ENCODE data around the gene ADCY5.

ADCY5 gene

GRCh38 chr3:123397921-123398785 is 50.7 kb downstream of the ADCY5 start:
- TF ChIP-seq REST (IDR thresholded peaks at IDR 0.05; ENCODE audit: insufficient read depth in 1 of 2, low read depth in 2 of 2, low read length in 2 of 2) = no peak
- TF ChIP-seq SIN3A (IDR thresholded peaks at IDR 0.05; ENCODE audit: borderline replicate concordance, insufficient read depth, low read length) = no peak

GRCh38 chr3:123397050-123397590 is 51.8 kb downstream of the ADCY5 start:
- TF ChIP-seq FOXP2 (optimal IDR thresholded peaks at IDR 0.05; ENCODE audit: borderline replicate concordance, extremely low read depth, extremely low read length, insufficient read depth) = no peak
- no peak for TF ChIP-seq POLR2AphosphoS5 (IDR thresholded peaks at IDR 0.05; ENCODE audit: low read depth, low read length)
- TF ChIP-seq TAF1 (IDR thresholded peaks at IDR 0.05; ENCODE audit: borderline replicate concordance, insufficient read depth, low read length) = no peak
- no peak for TF ChIP-seq REST (IDR thresholded peaks at IDR 0.05; ENCODE audit: insufficient read depth in 1 of 2, low read depth in 2 of 2, low read length in 2 of 2)
- no peak for TF ChIP-seq SIN3A (IDR thresholded peaks at IDR 0.05; ENCODE audit: borderline replicate concordance, insufficient read depth, low read length)

- no peak for TF ChIP-seq FOXP2 (optimal IDR thresholded peaks at IDR 0.05; ENCODE audit: borderline replicate concordance, extremely low read depth, extremely low read length, insufficient read depth)
- TF ChIP-seq TAF1 (IDR thresholded peaks at IDR 0.05; ENCODE audit: borderline replicate concordance, insufficient read depth, low read length) = no peak
- no peak for TF ChIP-seq POLR2AphosphoS5 (IDR thresholded peaks at IDR 0.05; ENCODE audit: low read depth, low read length)
Observed at GRCh38 chr3:123396171-123397049, 52.5 kb downstream of the ADCY5 start.

GRCh38 chr3:123395235-123395634 is 53.7 kb downstream of the ADCY5 start:
- no peak for TF ChIP-seq POLR2AphosphoS5 (IDR thresholded peaks at IDR 0.05; ENCODE audit: low read depth, low read length)
- no peak for TF ChIP-seq FOXP2 (optimal IDR thresholded peaks at IDR 0.05; ENCODE audit: borderline replicate concordance, extremely low read depth, extremely low read length, insufficient read depth)
- TF ChIP-seq SIN3A (IDR thresholded peaks at IDR 0.05; ENCODE audit: borderline replicate concordance, insufficient read depth, low read length) = no peak
- TF ChIP-seq TAF1 (IDR thresholded peaks at IDR 0.05; ENCODE audit: borderline replicate concordance, insufficient read depth, low read length) = no peak
- no peak for TF ChIP-seq REST (IDR thresholded peaks at IDR 0.05; ENCODE audit: insufficient read depth in 1 of 2, low read depth in 2 of 2, low read length in 2 of 2)

- no peak for TF ChIP-seq SIN3A (IDR thresholded peaks at IDR 0.05; ENCODE audit: borderline replicate concordance, insufficient read depth, low read length)
- TF ChIP-seq FOXP2 (optimal IDR thresholded peaks at IDR 0.05; ENCODE audit: borderline replicate concordance, extremely low read depth, extremely low read length, insufficient read depth) = no peak
- TF ChIP-seq POLR2AphosphoS5 (IDR thresholded peaks at IDR 0.05; ENCODE audit: low read depth, low read length) = no peak
- no peak for TF ChIP-seq REST (IDR thresholded peaks at IDR 0.05; ENCODE audit: insufficient read depth in 1 of 2, low read depth in 2 of 2, low read length in 2 of 2)
- TF ChIP-seq TAF1 (IDR thresholded peaks at IDR 0.05; ENCODE audit: borderline replicate concordance, insufficient read depth, low read length) = no peak
Observed at GRCh38 chr3:123394391-123395020, 54.4 kb downstream of the ADCY5 start.

Data from PFSK-1 (cell line).